Body of pancreas (tissue), 4 donors: ENCODE measurements around the gene NDUFS8.

Source experiments
- CTCF ChIP-seq, 7 experiments: fragments of 450-650 bp in 4 of 7; fragments of 200-600 bp in 3 of 7; sonication (generic) in 3 of 7; IDR thresholded peaks; one replicate each; pipeline ENCODE4 v1.5.1; 2016 to 2019; ENCODE audit warnings: antibody characterized with exemption in 7 of 7
- POLR2A ChIP-seq, 3 donors: fragments of 450-650 bp; IDR thresholded peaks; one replicate each; pipeline ENCODE4 v1.6.1; 2016; ENCODE audit warnings: antibody characterized with exemption in 3 of 3, mild to moderate bottlenecking in 2 of 3

GRCh38 chr11:68013611-68014156 is 16.8 kb upstream of the NDUFS8 start:
- no peak for TF ChIP-seq CTCF (IDR thresholded peaks at IDR 0.05)
- TF ChIP-seq POLR2A (IDR thresholded peaks at IDR 0.05): no peak
